GM19395 (cell line): ENCODE results near the gene SDF4.

Experiments used
- ATAC-seq: cut with Tn5 transposase; IDR thresholded peaks from one replicate; pipeline ENCODE4 v1.9.1; 2021; ENCODE audit warnings: mild to moderate bottlenecking, moderate library complexity; ENCODE audit not compliant: unreplicated experiment

Gene SDF4

DNA sequence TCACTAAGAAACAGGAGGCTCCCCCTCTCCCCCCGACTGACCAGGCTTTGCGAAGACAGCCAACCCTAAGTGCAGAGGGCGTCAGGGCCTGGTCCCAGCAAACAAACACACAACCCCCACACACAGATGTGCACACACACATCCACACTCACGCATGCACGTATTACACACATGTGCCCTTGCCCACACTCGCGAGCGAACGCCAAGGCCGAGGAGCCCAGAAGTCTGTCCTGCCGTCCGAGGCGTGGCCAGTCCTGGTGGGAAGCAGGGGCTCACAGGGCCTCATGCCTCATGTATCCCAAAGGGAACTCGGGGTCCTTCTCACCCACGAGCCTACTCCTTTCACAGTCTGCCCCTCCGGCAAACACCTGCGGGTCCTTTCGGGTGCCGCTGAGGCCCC is 2.0 kb downstream of the SDF4 start:
- no peak for ATAC-seq

DNA sequence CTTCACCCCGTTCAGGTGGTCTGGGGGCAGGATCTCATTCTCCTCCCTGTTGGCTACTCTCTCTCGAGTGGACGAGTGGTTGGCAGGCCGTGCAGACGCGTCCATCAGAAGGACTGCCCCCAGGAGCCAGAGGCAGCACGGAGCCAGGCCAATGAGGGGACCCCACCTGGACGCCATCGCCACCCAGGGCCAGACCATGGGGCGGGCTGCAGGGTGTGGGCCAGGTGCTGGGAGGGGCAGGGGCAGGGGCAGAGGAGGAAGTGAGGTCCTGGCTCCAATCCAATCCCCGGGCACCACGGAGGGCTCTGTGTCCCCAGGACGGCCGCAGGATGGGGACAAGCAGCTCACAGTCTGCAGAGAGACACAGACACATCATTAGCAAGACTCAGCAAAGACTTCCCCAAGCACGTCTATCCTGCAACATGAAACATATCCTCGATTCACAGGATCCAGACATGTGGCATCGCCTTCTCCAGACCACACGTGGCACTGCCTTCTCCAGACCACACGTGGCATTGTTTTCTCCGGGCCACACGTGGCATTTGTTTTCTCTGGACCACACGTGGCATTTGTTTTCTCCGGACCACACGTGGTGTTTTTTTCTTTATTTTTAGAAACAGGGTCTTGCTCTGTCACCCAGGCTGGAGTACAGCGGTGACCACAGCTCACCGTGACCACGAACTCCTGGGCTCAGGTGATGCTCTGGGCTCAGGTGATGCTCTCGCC is 3.0 kb downstream of the SDF4 start:
- ATAC-seq = no peak

DNA sequence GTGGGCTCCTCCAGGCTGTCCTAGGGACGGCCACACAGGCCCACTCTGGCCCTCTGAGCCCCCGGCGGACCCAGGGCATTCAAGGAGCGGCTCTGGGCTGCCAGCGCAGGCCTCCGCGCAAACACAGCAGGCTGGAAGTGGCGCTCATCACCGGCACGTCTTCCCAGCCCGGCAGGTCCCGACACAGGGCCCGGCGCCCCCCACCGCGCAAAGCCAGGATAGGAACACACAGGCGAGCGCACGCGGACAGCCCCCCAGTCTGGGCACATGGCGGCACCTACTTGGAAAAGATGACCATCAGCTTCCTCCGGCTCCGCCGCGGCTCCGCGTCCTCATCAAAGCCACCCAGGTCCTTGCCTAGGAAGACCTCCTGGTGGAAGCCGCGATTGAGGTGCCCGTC is 3.6 kb downstream of the SDF4 start:
- no peak for ATAC-seq

DNA sequence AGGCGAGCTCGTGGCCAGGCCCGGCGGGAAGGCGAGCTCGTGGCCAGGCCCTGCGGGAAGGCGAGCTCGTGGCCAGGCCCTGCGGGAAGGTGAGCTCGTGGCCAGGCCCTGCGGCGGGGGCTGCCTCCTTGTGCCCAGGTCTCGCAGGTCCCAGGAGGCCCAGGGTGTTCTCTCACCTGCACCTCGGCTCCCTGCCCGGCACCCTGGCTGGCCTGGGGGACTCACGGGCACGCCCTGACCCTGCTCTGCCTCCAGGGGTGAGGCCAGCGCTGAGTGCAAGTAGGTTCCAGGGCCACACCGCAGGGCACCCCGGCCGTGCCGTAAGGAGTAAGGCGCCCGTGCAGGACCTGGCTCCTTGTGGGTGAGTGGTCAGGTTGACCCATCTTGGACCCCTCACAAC is 4.4 kb downstream of the SDF4 start:
- no peak for ATAC-seq

DNA sequence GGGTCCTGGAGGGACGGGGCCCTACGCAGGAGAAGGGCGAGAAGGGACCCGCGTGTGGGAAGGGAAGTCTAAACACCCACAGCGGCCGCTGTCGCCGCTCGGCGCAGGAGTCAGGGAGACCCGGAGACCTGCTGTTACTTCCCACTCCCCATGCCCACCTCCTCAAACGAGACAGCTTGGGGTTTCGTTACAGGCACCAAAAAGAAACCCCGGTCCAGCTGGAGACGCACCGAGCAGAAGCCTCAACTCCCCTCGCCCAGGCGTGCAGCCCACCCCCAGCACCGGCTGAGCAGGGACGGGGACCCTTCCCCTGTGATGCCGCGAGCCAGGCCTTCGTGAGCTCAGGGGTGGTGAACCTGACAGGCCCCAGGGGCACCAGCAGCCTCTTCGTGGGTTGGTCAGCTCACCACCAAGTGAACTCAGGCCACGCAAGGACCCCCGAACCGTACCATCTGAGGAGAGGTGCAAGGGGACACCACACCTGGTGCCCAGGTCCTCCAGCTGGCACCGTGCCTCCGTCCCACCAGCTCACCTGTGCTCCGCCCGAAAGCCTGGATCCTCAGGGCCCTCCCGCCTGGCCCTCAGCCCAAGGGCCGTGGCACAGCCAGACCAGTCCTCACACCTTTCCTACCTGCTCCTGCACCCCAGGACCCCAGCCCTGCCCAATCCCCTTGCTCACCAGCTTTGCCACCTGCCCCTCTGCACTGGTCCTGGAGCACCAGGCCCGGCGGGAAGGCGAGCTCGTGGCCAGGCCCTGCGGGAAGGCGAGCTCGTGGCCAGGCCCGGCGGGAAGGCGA is 5.0 kb downstream of the SDF4 start:
- ATAC-seq = no peak

DNA sequence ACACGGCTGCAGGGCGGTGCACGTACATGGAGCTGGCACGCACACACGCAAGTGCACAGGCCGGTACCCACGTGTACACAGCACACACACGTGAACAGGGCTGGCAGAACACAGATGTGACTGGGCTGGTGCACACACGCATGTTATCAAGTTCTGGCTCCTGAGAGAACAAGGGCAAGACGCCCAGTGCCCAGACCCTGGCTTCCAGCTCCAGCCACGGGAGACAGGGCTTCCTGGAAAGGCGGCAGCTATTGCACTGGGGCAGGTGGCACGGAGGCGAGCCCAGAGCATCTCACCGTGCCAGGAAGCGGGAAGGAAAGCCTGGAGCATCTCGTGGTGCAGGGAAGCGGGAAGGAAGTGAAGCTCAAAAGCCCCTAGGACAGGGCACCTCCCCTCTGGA is 5.9 kb downstream of the SDF4 start:
- ATAC-seq = no peak

DNA sequence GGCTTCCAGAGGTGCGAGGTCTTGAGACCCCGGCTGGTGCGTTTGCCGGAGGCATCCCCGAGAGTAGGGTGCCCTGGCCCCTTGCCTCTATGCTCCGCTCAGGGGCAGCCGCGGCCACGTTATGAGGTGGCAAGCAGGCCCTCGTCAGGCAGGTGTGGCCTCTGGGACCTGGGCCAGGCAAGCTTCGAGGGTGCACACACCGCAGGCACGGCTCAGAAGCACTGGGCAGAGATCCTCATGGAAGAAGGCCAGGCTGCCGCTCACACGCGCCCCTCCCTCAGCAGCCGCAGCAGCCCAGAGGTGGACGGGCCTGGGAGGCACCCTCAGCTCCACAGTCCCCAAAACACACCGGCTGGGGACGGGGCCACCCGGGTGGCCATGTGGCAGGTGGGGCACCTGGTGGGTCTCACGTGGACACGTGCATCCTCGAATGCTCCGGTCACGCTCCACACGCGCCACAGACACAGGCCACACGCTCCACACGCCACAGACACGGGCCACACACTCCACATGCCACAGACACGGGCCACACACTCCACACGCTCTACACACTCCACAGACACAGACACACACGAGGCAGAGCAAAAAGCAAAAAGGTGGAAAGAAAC is 6.5 kb downstream of the SDF4 start:
- ATAC-seq = no peak

DNA sequence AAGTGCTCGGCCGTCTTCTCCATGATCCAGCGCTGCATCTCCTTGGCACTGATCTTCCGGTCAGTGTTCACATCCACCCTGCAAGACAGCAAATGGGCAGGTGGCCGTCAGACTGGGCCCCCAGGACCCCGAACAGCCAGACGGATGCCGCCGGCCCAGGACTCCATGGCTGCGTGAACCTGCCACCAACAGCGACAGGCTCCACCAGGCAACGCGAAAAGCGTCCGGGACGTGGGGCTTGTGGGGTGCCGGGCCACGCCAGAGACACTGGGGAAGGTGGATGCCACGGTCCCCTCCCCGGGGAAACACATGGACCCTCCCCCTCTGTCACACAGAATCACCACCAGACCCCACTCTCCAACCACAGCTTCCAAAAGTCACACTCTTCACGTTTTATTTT is 7.9 kb downstream of the SDF4 start:
- ATAC-seq = no peak

DNA sequence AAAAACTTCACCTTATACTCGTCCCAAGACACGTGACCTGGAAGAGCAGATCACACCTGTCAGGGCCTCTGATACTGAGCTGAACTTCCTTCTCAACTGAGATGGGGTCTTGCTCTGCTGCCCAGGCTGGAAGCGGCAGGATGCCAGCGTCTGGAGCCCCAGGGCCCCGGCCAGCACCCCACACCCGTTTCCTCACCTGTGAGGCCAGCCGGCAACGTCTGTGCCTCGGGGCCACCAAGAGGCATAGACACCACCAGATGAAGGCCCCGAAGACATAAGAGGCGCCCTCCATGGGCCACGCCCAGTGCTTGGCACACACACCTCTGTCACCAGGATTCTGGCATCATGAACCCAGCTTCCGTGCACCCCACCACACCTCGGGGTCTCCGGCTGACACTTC is 8.5 kb downstream of the SDF4 start:
- no peak for ATAC-seq

DNA sequence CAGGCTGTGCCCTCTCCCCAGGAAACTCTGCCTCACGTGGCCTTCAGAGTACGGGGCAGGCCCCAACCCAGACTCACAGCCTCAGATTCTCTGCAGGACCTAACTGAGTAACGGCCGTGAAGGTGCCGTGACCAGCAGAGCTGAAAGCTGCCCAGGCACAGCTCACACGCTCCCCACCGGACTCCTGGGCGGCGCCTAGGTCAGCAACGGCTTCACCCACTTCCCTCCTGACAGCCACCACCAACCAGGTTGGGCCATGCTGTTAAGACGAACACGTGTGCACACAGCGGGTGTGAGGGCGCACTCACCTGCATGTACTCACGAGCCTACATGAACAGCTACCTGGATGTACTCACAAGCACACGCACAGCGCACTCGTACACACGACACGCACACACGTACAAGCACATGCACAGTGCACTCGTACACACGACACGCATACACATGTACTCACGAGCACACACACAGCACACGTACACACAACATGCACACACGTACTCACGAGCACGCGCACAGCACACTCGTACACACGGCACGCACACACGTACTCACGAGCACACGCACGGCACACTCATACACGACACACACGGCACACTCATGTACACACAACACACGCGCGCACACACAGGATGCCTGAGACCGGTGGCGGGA is 9.1 kb downstream of the SDF4 start:
- ATAC-seq = no peak

DNA sequence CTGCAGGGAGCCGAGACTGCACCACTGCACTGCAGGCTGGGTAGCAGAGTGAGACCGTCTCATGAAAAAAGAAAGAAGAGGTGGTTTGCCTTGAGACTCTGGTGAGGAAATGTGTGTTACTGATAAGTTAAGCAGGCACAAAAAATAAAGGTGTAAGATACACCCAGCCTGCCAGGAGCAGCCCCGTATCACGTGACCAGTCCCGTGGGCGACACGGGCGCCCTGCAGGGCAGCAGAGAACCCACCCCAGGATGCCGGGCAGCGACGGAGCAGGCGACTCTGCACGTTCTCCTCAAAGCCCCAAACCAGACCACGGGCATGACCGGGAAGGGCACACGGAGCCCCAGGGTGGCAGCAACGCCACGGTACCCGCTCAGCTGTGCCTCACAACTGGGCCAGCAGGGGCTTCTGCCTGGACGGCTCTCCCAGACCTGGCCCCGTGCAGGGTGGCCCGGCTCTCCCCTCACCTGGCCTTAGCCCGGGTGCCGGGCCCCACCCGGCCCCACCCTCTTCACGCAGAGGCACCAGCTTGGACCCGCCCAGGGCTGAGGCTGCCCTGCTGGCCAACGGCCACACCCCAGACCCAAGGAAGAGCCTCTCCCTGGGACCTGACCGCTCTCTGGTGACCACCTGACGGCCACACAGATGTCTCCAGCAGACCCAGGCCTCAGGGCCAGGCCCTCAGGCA is 9.8 kb downstream of the SDF4 start:
- ATAC-seq = no peak

DNA sequence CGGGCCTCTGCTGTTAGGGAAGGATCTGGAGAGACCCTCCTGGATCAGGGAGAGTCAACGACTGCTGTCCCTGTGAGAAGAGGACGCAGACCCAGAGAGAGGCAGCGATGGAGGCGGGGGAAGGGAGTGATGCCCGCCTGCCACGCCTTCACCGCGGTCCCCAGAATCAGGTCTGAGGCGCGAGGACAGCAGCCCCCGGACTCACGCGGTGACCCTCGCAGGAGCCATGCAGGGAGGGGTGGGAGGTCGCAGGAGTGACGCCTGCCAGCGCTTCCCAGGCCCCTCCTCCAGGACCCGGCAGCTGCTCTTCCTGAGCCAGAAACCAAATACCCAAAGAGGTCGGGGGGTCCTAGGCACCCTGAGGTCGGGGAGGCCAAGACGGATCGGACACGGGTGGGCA is 11.6 kb downstream of the SDF4 start:
- no peak for ATAC-seq

DNA sequence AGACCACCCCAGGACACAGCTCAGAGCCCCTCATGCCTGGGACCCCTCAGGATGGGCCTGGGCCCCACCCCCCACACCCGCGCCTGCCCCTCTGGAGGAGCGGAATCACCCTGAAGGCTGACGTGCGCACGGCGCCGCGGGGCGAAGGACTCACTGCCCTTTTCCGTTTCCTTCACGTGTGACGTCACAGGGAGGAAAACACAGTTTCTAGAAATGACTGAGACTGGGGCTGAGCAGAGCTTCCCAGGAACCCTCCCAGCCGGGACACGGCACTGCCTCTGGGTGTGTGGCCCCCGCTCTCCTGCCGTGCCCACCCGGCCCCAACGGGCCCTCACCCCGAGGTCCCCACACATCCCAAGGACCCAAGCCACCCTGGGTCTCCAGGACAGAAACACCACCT is 12.5 kb downstream of the SDF4 start:
- no peak for ATAC-seq

DNA sequence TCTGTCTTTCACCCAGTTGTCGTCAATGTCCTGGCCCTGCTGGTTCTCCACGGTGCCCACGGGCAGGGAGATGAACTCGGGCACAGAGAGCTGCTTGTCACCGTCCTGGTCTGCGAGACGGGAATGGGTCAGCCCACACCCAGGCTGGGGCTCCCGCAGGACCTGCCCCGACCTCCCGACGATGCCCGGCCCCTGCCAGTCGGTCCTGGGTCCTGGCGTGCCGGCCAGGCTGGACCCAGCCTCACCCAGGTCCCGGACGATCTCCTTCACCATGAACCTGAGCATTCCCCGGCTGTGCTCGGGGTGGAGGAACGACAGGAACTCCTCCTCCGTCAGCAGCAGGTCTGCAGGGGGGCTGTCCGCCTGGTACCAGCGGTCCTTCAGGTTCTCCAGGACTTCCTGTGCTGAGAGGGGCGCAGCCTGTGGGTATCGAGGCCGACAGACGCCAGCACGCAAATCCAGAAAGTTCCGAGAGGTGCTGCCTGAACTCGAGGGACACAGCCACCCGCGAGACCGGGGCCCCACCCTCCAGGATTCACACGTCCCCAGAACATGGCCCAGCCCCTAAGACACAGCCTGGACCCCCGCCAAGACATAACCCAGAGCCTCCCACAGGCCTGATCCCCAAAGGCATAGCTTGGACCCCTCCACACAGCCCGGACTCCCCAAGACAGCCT is 13.1 kb downstream of the SDF4 start:
- no peak for ATAC-seq

DNA sequence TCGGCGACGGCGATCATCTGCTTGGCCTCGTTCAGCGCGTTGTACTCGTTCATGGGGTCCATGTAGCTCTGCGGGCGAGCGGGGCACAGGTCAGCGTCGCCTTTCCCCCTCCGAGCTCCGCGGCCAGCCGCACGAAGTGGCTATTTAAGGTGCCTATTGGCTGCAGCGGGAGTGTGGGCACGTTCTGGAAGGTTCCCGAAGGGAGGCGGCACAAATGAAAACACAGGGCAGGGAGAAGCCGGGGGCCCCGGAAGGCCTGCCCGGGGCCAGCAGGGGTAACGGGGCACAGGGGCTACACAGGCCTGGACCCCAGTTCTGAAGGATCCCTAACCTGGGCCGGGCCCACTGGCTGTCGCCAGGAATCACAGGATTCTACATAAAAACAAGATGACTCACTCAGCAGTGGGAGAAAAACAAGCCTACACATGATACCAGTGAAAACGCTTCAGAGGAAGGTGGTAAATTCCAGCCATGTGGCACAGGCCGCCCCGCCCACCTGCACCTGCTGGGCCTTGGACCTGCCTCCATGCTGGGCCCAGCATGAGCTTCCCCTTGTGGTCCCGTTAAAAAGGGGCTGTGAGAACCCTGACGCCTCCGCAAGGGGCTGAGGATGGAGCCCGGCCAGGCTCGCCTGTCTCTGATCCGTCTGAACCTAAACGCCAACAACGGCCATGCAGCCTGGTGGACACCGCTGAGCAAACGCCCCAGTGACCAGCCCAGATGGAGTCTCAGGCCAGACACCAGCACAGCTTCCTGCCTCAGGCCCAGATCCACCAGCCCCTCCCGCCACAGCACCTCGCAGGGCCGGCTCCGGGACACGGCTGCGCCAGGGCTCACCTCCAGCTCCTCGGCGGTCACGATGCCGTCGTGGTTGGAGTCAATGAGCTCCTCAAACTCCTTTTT is 13.9 kb downstream of the SDF4 start:
- no peak for ATAC-seq

DNA sequence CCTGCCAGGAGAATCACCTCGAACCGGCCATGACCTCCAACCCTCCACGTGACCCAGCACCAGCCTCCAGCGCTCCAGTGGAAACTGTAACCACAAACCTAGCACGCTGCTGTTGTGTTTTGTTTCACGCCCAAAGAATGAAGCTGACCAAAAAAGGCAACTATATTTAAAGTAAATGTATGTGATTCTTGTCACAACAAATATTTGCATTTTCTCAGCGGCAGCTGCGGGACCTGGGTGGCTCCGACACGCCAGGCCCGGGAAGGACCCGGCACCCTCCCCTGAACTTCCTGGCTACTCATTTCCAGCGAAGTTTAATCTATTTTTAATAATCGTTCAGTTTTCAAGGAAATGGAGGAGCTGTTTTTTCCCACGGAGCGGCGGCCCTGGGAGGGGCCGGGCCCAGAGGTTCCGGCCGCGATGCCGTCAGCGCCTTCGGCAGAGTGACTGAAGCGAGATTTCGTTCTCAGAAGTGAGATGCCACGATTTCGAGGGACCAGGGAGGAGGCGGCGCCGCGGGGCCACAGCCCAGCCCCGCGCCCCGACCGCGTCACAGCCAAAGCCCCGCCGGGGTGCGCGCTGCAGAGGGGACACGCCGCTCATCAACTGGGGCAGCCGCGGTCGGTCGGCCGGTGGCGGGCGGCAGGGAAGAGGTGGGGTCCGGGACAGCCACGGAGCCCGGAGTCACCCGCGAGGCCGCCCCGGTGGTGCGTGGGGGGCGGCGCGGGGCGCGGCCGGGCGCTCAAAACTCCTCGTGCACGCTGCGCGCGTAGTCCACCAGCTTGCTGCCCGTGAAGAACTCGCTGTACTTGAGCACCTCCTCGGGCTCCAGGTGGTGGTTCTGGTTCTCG is 14.8 kb downstream of the SDF4 start:
- no peak for ATAC-seq

DNA sequence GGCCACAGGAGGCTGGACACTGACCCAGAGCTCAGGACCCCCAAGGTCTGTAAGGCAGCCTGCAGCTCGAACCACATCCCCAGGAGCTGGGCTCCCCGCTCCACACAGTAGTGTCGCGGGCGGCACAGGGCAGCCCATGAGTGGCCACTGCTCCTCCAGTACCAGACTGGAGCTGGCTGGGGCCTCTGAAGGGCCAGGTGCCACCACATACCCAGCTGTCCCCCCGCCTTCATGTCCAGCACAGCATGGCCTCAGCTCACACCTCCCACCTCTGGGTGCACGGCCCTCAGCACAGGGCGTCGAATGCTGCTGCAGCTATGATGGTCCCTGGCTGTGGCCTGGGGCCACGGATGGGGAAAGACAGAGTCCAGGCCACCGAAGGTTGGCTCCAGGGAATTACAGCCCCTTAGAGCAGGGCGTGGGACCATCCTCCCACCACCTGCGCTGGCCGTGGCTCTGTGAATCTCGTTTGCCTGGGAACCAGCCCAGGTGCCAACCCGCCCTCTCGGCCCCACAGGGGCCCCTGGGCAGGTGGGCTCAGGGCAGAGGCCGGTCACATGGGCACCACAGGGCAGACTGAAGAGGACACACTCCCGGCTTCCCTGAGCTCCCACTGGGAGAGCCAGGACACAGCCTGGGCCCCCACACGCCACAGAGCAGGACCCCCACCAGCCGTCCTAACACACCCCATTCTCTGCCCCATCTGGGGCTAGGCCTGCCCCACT is 15.8 kb downstream of the SDF4 start:
- ATAC-seq = no peak

DNA sequence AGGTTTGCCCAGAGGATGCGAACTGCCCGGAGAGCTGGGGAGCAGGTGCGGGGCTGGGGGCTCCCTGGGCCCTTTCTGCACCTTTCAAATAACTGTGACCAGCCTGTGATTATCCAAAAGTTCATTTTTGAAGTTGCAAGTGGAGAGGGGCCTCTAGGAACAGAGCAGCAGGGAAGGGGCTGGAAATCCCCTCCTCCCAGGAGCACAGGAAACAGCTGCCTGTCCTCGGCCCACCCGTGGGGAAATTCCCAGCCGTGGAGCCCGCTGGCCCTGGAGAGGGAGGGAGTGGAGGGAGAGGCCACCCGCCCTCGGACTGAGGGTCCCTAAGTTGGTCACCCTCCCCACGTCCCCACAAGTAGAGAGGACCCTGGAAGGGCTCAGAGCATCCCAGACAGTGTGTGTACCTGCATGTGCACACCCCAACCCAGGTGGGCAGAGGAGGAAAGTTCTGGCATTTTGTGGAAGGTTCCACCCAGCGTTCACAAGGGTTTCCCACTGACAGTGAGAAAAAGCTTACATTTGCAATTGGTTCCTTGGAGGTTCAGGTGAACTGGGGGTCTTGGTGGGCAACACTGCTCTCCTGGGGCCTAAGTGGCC is 16.6 kb downstream of the SDF4 start:
- ATAC-seq = no peak
